HepG2 (cell line): ENCODE results near the gene ADARB2. TPM values are rescaled to one million over a fixed set of nuclear protein-coding genes. Genes with fewer than 3 reads are reported as not detected.
"Not testable (repeated sequence)": the region's sequence is repeated elsewhere in the genome, so short reads cannot be mapped to it uniquely, and the experiment has no call there.

Experiments used
- ATAC-seq: fragments of 200-7000 bp; cut with Tn5 transposase; 3 replicates; pipeline ENCODE4 v1.9.1; 2020; ENCODE audit warnings: mild to moderate bottlenecking, moderate library complexity
- BruUV-seq: library from RNA; stranded (reverse); fragments of 400-500 nt; replicated peaks from 2 replicates; lab custom pipeline; 2021; lab: Mats Ljungman, UMichigan
- CTCF ChIA-PET: fragments of 300-600 bp; formaldehyde crosslinking; extraction: SDS; loops from one replicate; lab custom pipeline; 2021; ENCODE audit warnings: low total read pairs, inconsistent platforms, low intra/inter-chr PET ratio; lab: Yijun Ruan, JAX
- POLR2A ChIA-PET: fragments of 350-600 bp; sonication (Branson Sonifier 250); formaldehyde crosslinking; loops from one replicate; lab custom pipeline; 2020; ENCODE audit warnings: antibody characterized with exemption, inconsistent platforms; lab: Yijun Ruan, JAX
- DNase-seq: peaks from one replicate; pipeline ENCODE4 v3.0.0-alpha.2; 2015; ENCODE audit warnings: low spot score
- FAIRE-seq: peaks from 3 replicates; lab custom pipeline; 2011; peaks lifted over from hg19 to GRCh38; lab: Jason Lieb, UNC
- H2AFZ ChIP-seq: one replicate; pipeline ENCODE4 v1.6.1; 2011; ENCODE audit warnings: low read length, inconsistent platforms
- H3K27ac ChIP-seq: fragments of 300-600 bp; 3 replicates; pipeline ENCODE4 v1.8.0; 2011; ENCODE audit warnings: mixed run types, mild to moderate bottlenecking, mixed read lengths, low read length, inconsistent platforms; ENCODE audit not compliant: insufficient read depth; ENCODE audit errors: extremely low read length
- H3K27me3 ChIP-seq, 2 experiments: fragments of 200-600 bp in 1 of 2; 2 replicates in 1 of 2; 3 replicates in 1 of 2; pipeline versions ENCODE4 v1.6.0 to v1.8.0; 2011; ENCODE audit warnings: low read length in 2 of 2, mild to moderate bottlenecking in 2 of 2, moderate library complexity in 2 of 2, inconsistent platforms in 1 of 2; ENCODE audit not compliant: insufficient read depth in 2 of 2, control insufficient read depth in 1 of 2
- H3K36me3 ChIP-seq, 2 experiments: fragments of 200-600 bp in 1 of 2; replicated peaks in 1 of 2; 2 replicates in 1 of 2; 3 replicates in 1 of 2; pipeline versions ENCODE4 v1.5.1 to v1.8.0; 2011; ENCODE audit warnings: low read length in 2 of 2, inconsistent platforms in 1 of 2; ENCODE audit not compliant: insufficient read depth in 2 of 2, control insufficient read depth in 1 of 2
- H3K4me1 ChIP-seq: 2 replicates; pipeline ENCODE4 v1.5.1; 2012; ENCODE audit warnings: low read length, inconsistent platforms; ENCODE audit not compliant: insufficient read depth
- H3K4me2 ChIP-seq: 2 replicates; pipeline ENCODE4 v1.6.0; 2011; ENCODE audit warnings: low read depth, low read length, inconsistent platforms
- H3K4me3 ChIP-seq, 3 experiments: fragments of 200-600 bp in 1 of 3; sonication (generic), shearing (Covaris generic) in 1 of 3; replicated peaks in 1 of 3; 2 replicates each; pipeline ENCODE4 v1.5.1; 2011 to 2016; ENCODE audit warnings: low read length in 3 of 3, inconsistent platforms in 2 of 3, low read depth in 2 of 3, mild to moderate bottlenecking in 2 of 3, control low read depth in 1 of 3, mixed read lengths in 1 of 3; ENCODE audit not compliant: insufficient read depth in 1 of 3
- H3K79me2 ChIP-seq: one replicate; pipeline ENCODE4 v1.6.1; 2011; ENCODE audit warnings: low read length, inconsistent platforms; ENCODE audit not compliant: insufficient read depth
- H3K9ac ChIP-seq: 2 replicates; pipeline ENCODE4 v1.6.0; 2011; ENCODE audit warnings: mild to moderate bottlenecking, low read depth, low read length, inconsistent platforms; ENCODE audit not compliant: insufficient read depth
- H3K9me3 ChIP-seq: 2 replicates; pipeline ENCODE4 v1.5.1; 2012; ENCODE audit warnings: mild to moderate bottlenecking, low read length
- H4K20me1 ChIP-seq: 2 replicates; pipeline ENCODE4 v1.6.0; 2011; ENCODE audit warnings: inconsistent platforms, mild to moderate bottlenecking, low read length, moderate library complexity; ENCODE audit not compliant: insufficient read depth
- FOXA3 ChIP-seq: IDR thresholded peaks from 2 replicates; pipeline ENCODE4 v1.6.1; 2016; ENCODE audit warnings: missing genetic modification reagents, missing compliant biosample characterization
- IRF9 ChIP-seq: sonication (generic); formaldehyde crosslinking; IDR thresholded peaks from 2 replicates; pipeline ENCODE4 v1.8.0; 2022; ENCODE audit warnings: missing genetic modification reagents, mild to moderate bottlenecking, borderline replicate concordance
- SOX13 ChIP-seq, 3 experiments: fragments of 450-650 bp in 1 of 3; sonication (generic) in 1 of 3; formaldehyde crosslinking in 1 of 3; IDR thresholded peaks in 2 of 3; conservative IDR thresholded peaks in 1 of 3; 2 replicates each; pipeline versions ENCODE4 v1.5.0 to v1.6.1; 2016 to 2020; ENCODE audit warnings: antibody characterized with exemption in 1 of 3, mild to moderate bottlenecking in 1 of 3, missing compliant biosample characterization in 1 of 3, missing genetic modification reagents in 1 of 3, moderate library complexity in 1 of 3
- TP53 ChIP-seq: sonication (generic); formaldehyde crosslinking; conservative IDR thresholded peaks from 2 replicates; pipeline ENCODE4 v1.4.0; 2020; ENCODE audit warnings: missing genetic modification reagents
- ZFP90 ChIP-seq: sonication (generic); formaldehyde crosslinking; IDR thresholded peaks from 2 replicates; pipeline ENCODE4 v1.8.0; 2022; ENCODE audit warnings: missing genetic modification reagents, mild to moderate bottlenecking, inconsistent platforms, borderline replicate concordance
- WGBS: methylation state at CpG from one replicate; pipeline ENCODE4 v1.1.6; 2017; ENCODE audit warnings: low lambda C conversion rate; 5-methylcytosine and 5-hydroxymethylcytosine counted together
- in situ Hi-C: cut with HindIII; loops from 2 replicates; pipeline ENCODE4 v1.10.0; 2017; ENCODE audit warnings: low pct_unique_long_range_greater_than_20kb; ENCODE audit not compliant: extremely low pct_ligation_motif_present
- intact Hi-C: fragments of 100-400 bp; cut with micrococcal nuclease; formaldehyde crosslinking; loops from one replicate; pipeline ENCODE4 v1.10.0; 2022; ENCODE audit not compliant: unreplicated experiment
- polyA plus RNA-seq, 8 experiments: library from polyadenylated mRNA; depleted of rRNA in 3 of 8; stranded (reverse) in 7 of 8; unstranded in 1 of 8; fragments of >200 nt; fragmentation: Illumina TruSeq in 4 of 8; extraction: Trizol in 4 of 8; gene quantifications; 2 replicates each; pipeline versions ENCODE4 v1.2.1 to v1.2.3, GENCODE V29; 2011 to 2016; ENCODE audit warnings: low read depth in 4 of 8, missing spikeins in 1 of 8, mixed read lengths in 1 of 8; ENCODE audit not compliant: insufficient read depth in 1 of 8
- total RNA-seq, 5 experiments: library from RNA; depleted of rRNA; stranded (reverse); fragments of >200 nt; fragmentation: Illumina TruSeq; extraction: Trizol; gene quantifications; 2 replicates each; pipeline ENCODE4 v1.2.3, GENCODE V29; 2016; ENCODE audit warnings: low read depth in 1 of 5
- TF ChIP-seq, protein P1 (sequence below): sonication (generic); formaldehyde crosslinking; IDR thresholded peaks from 2 replicates; pipeline ENCODE4 v1.4.0; 2020; ENCODE audit warnings: missing genetic modification reagents

Gene ADARB2
- total and polyA plus RNA-seq, 2 of the 13 experiments (the other 11 are each of a cell fraction or from before 2014, with no cell fraction given) = not detected

DNA sequence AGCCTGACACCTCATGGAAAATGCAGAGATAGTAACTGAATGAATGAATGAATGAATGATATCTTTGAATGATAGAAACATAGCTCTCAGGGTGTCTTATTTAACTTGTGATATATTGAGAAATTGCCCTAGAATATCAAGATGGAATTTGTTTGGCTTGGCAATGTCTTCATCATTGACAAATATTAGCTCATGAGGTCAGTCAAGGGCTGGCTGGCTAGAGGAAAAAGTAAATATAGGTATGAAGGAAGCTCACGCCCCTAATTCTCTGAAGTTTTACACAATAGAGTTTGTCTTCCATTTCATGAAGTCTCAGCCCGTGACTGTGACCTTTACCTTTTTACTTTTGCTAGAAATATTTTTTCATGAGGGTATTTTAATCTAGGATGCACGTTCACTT is 305.2 kb downstream of the ADARB2 start (continued):
- TF ChIP-seq, protein P1, sequence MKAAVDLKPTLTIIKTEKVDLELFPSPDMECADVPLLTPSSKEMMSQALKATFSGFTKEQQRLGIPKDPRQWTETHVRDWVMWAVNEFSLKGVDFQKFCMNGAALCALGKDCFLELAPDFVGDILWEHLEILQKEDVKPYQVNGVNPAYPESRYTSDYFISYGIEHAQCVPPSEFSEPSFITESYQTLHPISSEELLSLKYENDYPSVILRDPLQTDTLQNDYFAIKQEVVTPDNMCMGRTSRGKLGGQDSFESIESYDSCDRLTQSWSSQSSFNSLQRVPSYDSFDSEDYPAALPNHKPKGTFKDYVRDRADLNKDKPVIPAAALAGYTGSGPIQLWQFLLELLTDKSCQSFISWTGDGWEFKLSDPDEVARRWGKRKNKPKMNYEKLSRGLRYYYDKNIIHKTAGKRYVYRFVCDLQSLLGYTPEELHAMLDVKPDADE (CRISPR knock-in tag) = no peak
- TF ChIP-seq FOXA3 (CRISPR knock-in tag) (0 out of 2 replicates have a peak, but pooled peaks have one; percentile 10), TP53 (CRISPR knock-in tag) (no peak), SOX13 (IDR thresholded peaks at IDR 0.05) (no peak), SOX13 (CRISPR knock-in tag; conservative IDR thresholded peaks at IDR 0.05 in 1 of 2, IDR thresholded peaks at IDR 0.05 in 1 of 2) (peak in 1 of 2 experiments; percentile 48; a peak in 2 of 4 replicates)

DNA sequence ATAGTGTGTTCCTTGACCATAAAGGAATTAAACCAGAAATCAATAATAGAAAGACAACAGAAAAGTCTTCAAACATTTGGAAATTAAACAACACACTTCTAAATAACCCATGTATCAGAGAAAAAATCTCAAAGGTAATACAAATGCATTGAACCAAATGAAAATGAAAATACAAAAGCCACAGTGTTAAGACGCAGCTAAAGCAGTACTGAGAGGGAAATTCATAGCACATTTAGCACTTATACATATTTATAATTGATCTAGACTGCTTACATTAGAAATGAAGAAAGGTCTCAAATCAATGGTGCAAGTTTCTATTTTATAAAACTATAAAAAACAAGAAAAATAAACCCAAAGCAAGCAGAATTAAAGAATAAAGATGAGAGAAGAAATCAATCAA is 306.1 kb downstream of the ADARB2 start:
- DNase-seq (no peak), ATAC-seq (no peak), FAIRE-seq (no peak)
- Histone ChIP-seq H2AFZ (no peak overlapping the region), H3K9ac (no peak overlapping the region), H3K4me1 (peaks cover 7% of the 10 kb centered on the region; the same call in 1 of the 2 replicates), H3K27ac (no peak overlapping the region), H3K36me3 (no peaks in the 10 kb centered on the region), H3K4me2 (no peak overlapping the region), H3K27me3 (peaks cover 6 to 28% of the 10 kb centered on the region in 2 experiments; a peak in 4 of 5 replicates), H3K4me3 (no peak overlapping the region), H4K20me1 (no peaks in the 10 kb centered on the region), H3K9me3 (peaks cover 11% of the 10 kb centered on the region), H3K79me2 (no peaks in the 10 kb centered on the region)
- BruUV-seq = no TSS peak
- intact Hi-C loops (no loop called here), in situ Hi-C loops (no loop called here)
- WGBS = 87% methylated on average over 1 of the region's 1 CpG
- CTCF ChIA-PET = no interaction called here
- POLR2A ChIA-PET = no interaction called here
- TF ChIP-seq ZFP90 (CRISPR knock-in tag) = peak; percentile 57; the same call in 1 of the 2 replicates
- no peak for TF ChIP-seq IRF9 (CRISPR knock-in tag)

DNA sequence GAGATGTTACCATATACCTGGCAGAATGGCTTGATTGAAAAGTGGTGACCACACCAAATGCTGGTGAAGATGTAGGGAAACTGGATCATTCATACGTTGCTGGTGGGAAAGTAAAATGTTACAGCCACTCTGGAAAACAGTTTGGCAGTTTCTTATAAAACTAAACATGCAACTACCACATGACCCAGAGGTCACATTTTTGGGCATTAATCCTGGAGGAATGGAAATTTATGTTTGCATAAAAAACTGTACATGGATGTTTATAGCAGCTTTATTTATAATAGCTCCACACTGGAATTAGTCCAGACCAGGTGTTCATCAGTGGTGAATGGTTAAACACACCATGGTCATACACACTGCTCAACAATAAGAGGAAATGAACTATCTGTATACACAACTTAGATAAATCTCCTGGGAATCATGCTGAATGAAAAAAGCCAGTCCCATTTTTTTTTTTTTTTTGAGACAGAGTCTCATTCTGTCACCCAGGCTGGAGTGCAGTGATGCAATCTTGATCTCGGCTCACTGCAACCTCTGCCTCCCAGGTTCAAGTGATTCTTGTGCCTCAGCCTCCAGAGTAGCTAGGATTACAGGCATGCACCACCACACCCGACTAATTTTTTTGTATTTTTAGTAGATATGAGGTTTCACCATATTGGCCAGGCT is 309.7 kb downstream of the ADARB2 start:
- H3K27me3 ChIP-seq = peaks cover 4 to 22% of the 10 kb centered on the region in 2 experiments; a peak in 4 of 5 replicates
- peaks cover 11% of the 10 kb centered on the region for H3K9me3 ChIP-seq
- WGBS = 6% methylated on average over 3 of the region's 3 CpGs
- ATAC-seq, BruUV-seq, H3K27ac ChIP-seq, H3K4me2 ChIP-seq, DNase-seq, H3K36me3 ChIP-seq, H2AFZ ChIP-seq, H3K9ac ChIP-seq, in situ Hi-C loops, H4K20me1 ChIP-seq, CTCF ChIA-PET, H3K4me3 ChIP-seq, H3K4me1 ChIP-seq, FAIRE-seq, POLR2A ChIA-PET, intact Hi-C loops, H3K79me2 ChIP-seq: not testable (repeated sequence)
